ENCODE results near the gene SMAD3.
A peak's percentile ranks its signal among the peaks of the same experiment; 100 is the strongest.
"Not testable (repeated sequence)": the region's sequence is repeated elsewhere in the genome, so short reads cannot be mapped to it uniquely, and the experiment has no call there.

SMAD3 gene

GRCh38 chr15:67065531-67066005 is at the start of gene SMAD3:
Gene SMAD3 (plus strand): TSS chr15:67065602. CDS start chr15:67066155, 553 bp downstream.
- DNase-seq (ENCODE audit: low spot score) = peak; percentile 78

- no peak for DNase-seq (ENCODE audit: low spot score)
These were observed 48.1 kb upstream of the SMAD3 start for GRCh38 chr15:67017311-67017710.

- no peak for DNase-seq (ENCODE audit: low spot score)
These were observed 47.4 kb upstream of the SMAD3 start for GRCh38 chr15:67018026-67018425.

GRCh38 chr15:67018441-67018840 is 47.0 kb upstream of the SMAD3 start:
- DNase-seq (ENCODE audit: low spot score) = no peak

- no peak for DNase-seq (ENCODE audit: low spot score)
These were observed 46.3 kb upstream of the SMAD3 start for GRCh38 chr15:67019069-67019468.

GRCh38 chr15:67019884-67020520 is 45.4 kb upstream of the SMAD3 start:
- no peak for DNase-seq (ENCODE audit: low spot score)

GRCh38 chr15:67020668-67021067 is 44.7 kb upstream of the SMAD3 start:
- not testable (repeated sequence) for DNase-seq (ENCODE audit: low spot score)

GRCh38 chr15:67021455-67021854 is 43.9 kb upstream of the SMAD3 start:
- no peak for DNase-seq (ENCODE audit: low spot score)

GRCh38 chr15:67022587-67023105 is 42.8 kb upstream of the SMAD3 start:
- DNase-seq (ENCODE audit: low spot score) = no peak

- DNase-seq (ENCODE audit: low spot score) = no peak
These were observed 41.7 kb upstream of the SMAD3 start for GRCh38 chr15:67023517-67024313.

- DNase-seq (ENCODE audit: low spot score) = peak; percentile 87
These were observed 40.9 kb upstream of the SMAD3 start for GRCh38 chr15:67024314-67024997.

GRCh38 chr15:67024998-67025368 is 40.4 kb upstream of the SMAD3 start:
- DNase-seq (ENCODE audit: low spot score) = no peak

GRCh38 chr15:67025719-67026609 is 39.4 kb upstream of the SMAD3 start:
- no peak for DNase-seq (ENCODE audit: low spot score)

GRCh38 chr15:67026610-67026967 is 38.8 kb upstream of the SMAD3 start:
- DNase-seq (ENCODE audit: low spot score) = no peak

GRCh38 chr15:67028440-67028839 is 37.0 kb upstream of the SMAD3 start:
- DNase-seq (ENCODE audit: low spot score) = not testable (repeated sequence)

GRCh38 chr15:67030036-67030762 is 35.2 kb upstream of the SMAD3 start:
- no peak for DNase-seq (ENCODE audit: low spot score)

GRCh38 chr15:67031331-67031730 is 34.1 kb upstream of the SMAD3 start:
- no peak for DNase-seq (ENCODE audit: low spot score)

GRCh38 chr15:67032608-67033007 is 32.8 kb upstream of the SMAD3 start:
- no peak for DNase-seq (ENCODE audit: low spot score)

- no peak for DNase-seq (ENCODE audit: low spot score)
These were observed 32.4 kb upstream of the SMAD3 start for GRCh38 chr15:67033012-67033411.

- DNase-seq (ENCODE audit: low spot score) = no peak
These were observed 31.8 kb upstream of the SMAD3 start for GRCh38 chr15:67033571-67034044.

GRCh38 chr15:67035886-67036285 is 29.5 kb upstream of the SMAD3 start:
- DNase-seq (ENCODE audit: low spot score) = no peak

All from putamen (tissue), 1 donor.